ENCODE data around the gene OSBPL8. TPM values are rescaled to one million over a fixed set of nuclear protein-coding genes. Genes with fewer than 3 reads are reported as not detected.
"Not testable (repeated sequence)": the region's sequence is repeated elsewhere in the genome, so short reads cannot be mapped to it uniquely, and the experiment has no call there.

OSBPL8 gene
- total RNA-seq, 1 experiment from 2014 or later, result 28.0 TPM

DNA sequence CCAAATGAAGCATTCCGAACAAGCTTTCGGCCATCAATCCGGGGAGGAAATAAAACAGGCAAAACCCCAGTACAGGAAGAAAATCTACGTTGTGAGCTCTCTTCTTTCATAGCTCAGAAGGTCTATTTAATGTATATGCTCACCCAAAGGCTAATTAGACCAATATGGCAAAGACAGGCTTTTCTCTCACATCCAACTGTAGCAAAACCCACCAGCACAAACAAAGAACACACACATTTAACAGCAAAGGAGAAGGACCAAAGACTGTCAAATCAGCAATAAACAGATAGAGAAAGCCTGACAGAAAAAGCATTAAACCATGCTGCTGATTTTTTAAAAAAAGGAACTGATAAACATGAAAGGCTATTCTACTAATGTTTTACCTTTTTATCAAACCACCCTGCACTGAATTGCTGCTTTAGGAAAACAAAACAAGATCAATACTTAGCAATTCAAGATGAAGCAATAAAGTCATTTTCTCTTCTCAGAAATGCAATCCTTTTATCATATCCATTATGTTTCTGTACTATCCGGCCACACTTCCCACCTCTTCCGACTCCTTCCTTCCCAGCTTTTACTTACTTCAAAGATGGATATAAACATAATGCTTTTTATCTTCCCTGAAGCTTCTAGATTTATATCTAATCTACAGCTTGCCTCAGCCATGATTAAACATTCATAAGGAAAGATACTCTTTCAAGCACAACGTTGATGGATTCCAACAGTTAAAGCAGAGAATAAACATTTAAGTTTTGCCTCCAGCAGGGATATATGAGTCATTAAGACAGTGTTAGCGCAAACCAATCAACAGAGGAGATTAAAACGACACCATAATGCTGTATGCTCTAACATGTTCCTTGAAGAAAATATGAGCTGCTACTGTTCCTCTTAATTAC is 136.8 kb downstream of the OSBPL8 start:
- no peak for DNase-seq (ENCODE audit: low read depth)

DNA sequence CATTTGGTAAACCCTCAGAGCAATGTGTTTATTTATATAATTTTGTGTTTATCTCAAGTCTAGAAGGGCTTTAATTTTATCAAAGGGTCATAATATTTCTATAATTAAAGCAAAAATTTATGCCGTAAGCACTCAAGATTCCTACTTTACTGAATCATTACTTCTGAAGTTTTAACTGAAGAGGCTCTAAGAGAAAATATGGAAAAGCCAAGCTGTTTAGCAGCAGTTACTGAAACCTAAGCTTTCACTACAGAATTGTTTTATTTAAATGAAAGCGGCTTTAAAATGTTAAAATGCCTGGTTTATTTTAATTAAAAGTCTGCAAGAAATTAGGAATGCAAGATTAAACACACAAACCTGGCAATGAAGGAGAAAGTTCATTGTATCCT is 137.4 kb downstream of the OSBPL8 start:
- DNase-seq (ENCODE audit: low read depth), result no peak

DNA sequence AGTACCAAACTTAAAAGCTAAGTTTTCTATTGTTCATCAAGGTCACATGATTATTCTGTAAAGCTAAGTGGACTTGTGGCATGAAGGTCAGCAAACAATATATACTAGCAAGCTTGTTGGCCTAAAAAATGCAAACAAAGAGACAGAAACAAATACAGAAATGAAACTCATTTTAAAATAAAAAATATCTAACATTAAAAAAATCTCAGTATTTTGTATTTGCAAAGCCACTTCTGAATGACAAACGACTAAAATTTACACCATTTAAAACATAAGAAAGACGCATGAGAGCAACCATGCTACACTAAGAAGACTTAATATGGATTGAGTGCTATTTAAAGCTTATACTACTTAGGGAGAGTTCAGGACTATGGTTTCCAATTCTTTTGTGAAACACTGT is 138.5 kb downstream of the OSBPL8 start:
- no peak for DNase-seq (ENCODE audit: low read depth)

DNA sequence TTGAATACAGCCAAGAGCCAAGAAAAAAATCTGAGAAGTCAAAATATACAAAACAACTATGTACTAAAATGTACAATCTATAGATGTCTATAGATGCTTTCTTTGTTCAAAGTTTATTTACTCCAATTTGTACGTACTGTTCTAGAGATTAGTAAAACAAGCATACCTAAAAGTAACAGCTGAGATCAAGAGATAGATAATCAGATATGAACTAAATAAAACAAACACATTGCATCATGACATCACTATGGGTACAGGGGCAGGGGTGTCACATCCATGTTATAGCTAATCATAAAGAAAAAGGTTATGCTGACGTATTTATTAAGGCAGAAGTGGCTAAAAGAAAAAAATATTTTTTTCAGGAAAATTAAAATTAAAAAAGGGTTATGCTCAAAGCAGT is 139.3 kb downstream of the OSBPL8 start:
- DNase-seq (ENCODE audit: low read depth), result no peak

DNA sequence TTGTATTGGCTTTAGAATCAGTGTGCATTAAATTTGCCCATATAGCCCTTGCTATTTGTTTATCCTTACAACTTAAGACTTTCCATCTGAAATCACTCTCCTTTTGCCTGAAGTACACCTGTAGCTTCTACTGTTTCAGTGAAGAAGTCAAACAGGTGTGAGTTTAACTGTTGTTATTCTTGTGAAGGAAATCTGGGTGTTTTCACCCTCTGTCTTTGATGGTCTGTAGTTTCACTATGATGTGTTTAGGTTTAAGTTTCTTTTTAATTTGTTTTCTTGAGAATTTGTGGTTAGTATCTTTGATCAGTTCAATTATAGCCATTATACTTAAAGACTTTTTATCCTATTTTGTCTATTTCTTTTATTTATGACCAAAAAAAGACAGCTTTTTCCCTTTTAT is 142.5 kb downstream of the OSBPL8 start:
- DNase-seq (ENCODE audit: low read depth), result no peak

DNA sequence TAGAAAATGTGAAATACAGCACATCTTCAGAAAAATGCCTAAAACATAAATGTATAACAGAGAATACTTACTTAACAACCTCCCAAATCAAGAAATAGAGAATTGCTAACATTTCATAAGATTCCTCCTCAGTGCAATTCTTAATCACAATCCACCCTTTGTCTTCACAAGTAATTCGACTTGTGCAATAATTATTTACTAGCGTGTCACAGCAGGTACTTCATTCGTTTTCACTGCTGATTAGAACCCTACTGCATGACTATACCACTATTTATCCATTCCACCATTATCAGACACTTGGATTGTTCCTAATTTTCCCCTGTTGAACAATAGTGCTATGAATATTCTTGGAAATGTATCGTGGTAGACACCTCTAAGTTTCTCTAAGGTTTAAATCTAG is 146.4 kb downstream of the OSBPL8 start:
- DNase-seq (ENCODE audit: low read depth), result no peak

DNA sequence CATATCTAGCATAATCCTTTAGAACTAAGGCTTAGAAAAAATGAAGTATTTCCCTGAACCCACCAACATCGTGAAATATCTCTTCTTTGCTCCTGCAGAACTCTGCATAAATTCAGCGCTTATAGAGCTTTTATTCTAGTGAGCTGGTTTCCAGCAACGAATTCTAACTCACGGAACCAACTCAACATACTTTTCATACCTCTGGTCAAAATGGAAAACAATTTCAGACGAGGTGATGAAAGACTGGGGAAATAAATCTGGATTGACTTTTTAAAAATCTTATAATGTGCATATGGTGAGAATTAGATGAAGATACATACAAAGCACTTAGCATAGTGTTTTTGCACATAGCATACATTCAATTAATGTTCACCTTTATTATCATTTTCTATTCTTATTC is 148.8 kb downstream of the OSBPL8 start:
- DNase-seq (ENCODE audit: low read depth), result no peak

DNA sequence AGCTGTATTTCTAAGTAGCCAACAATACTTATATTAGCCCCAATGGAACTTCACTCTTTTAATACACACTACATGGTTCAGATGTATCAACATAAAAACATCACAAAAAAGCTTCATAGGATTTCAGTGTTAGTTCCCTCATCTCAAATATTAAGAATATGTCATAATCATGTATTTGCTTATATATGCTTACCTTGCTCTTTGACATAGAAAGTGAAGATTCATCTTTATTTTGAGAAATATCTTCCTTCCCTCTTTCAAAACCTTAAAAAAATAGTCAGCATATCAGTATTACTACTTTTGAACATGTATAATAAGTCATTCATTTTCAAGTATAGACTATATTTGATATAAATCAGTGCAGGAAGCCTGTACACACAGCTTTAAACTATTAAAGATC is 149.2 kb downstream of the OSBPL8 start:
- DNase-seq (ENCODE audit: low read depth), result no peak

DNA sequence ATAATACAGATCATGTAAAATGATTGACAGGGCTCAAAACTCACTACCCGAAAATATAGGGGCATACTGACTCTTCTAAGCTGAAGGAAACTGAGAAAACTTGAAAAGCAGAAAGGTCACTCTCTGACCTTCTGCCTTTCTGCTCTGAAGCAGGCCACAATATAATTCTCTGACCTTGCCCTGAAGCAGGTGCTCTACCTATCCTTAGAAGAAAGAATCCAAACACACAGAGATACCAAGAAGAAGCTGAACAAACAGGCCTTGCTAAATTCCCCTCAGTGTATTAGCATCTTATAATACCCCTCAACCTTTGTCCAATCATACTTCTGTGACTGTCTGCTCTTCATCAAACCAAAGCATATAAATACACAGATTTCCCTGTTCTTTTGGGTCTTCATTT is 150.5 kb downstream of the OSBPL8 start:
- no peak for DNase-seq (ENCODE audit: low read depth)

DNA sequence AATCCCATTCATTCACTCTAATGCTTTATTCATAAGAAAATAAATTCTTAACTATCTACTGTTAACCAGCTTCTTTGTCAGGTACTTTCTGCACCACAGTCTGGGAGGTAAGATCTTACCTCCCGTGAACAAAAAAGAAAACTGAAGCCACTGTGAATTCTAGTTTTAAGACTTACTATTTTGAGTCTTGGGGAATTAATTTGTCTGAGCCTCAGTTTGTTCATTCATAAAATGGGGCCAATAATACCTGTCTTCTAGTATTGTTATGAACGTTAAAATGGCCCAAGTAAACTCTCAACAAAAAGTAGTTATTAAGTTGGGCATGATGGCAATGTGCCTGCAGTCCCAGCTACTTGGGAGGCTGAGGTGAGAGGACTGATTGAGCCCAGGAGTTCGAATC is 151.9 kb downstream of the OSBPL8 start:
- no peak for DNase-seq (ENCODE audit: low read depth)

DNA sequence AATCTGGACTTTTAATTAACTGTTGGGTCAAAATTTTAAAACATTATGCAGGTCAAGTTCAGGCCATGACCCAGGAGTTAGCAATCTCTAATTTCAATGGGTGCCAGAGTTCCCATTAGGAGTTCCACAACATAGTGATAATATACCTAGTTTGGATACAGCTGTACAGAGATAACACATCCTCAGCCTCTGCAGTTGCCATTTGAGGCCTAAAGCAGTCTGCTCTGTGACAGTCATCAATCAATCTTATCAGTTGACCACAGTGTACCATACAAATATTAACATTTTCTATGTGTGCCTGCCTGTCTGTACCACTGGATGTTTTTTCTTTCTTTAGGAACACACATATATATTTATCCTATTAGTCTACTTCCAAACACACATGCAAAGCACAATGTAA is 157.3 kb downstream of the OSBPL8 start:
- DNase-seq (ENCODE audit: low read depth), result no peak

DNA sequence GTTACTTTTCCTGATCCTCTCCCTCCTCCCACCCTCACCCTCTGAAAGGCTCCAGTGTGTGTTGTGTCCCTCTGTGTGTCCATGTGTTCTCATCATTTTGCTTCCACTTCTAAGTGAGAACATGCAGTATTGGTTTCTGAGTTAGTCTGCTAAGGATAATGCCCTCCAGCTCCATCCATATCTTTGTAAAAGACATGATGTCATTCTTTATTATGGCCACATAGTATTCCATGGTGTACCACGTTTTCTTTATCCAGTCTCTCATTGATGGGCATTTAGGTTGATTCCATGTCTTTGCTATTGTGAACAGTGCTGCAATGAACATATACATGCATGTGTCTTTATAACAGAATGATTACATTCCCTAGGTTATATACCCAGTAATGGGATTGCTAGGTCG is 159.4 kb downstream of the OSBPL8 start:
- DNase-seq (ENCODE audit: low read depth), result no peak

DNA sequence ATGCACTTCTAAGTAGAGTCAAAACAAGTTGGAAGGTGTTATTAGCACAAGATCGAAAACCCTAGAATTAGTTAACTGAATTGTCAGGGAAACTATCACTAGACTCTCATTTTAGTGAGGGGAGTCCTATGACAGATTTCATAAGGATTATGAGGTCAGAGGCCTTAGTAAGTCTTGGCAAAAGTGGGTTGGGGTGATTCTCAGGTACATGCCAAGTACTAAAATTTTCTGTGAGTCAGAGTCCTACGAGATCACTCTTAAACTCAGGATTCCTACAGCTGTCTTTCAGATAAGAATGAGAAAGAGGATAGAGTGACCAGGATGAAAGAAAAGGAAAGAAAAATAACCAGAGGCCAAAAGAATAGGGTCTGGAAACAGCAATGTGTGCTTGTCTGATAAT is 160.5 kb downstream of the OSBPL8 start:
- DNase-seq (ENCODE audit: low read depth), result no peak

DNA sequence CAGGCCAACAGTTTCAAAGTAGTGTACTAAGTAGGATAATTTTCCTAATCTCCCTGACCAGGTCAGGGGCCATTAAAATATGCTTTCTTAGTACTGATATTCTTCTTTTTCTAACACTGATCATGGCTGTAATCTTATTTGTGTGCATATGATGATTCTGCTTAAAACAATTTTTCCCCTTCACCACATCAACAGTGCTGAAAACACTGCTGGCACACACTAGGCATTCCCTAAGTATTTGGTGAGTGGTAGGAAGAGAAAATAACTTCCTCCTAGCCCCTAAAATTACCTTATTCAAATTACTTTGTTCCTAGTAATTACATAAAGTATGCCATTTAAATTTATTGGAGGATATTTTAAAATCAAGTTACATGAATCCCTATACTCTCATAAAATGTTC is 161.5 kb downstream of the OSBPL8 start:
- no peak for DNase-seq (ENCODE audit: low read depth)

DNA sequence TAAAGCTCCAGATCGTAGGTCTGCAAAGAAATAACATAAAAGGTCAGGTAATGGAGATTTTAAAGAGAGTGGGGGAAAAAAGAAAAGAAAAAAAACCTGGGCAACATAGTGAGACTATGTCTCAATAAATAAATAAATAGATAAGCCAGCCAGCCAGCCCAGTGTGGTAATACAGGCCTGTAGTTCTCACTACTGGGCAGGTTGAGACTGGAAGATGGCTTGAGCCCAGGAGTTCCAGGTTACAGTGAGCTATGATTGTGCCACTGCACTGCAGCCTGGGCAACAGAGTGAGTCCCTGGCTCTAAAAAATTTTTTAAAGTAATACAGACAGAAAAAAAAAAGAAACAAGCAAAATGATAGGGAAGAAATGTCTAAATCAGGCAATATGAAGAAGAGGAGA is 168.1 kb downstream of the OSBPL8 start:
- no peak for DNase-seq (ENCODE audit: low read depth)

DNA sequence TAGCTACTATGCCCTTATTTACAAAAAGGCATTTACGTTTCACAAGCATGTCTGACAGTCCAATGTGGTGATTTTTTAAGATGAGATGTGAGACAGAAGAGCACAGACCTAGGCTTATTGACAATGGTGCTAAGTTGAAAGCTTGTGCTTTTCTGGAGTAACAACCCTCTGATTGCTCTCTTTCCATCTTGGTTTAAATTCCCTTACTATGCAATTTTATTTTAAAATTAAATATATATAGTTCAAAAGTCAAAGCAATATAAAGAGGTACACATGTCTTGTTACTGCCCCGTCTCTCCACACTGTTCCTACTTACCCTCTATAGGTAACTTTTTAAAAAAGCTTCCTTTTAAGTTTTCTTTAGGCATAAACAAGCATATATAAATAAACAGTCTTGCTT is 172.0 kb downstream of the OSBPL8 start:
- DNase-seq (ENCODE audit: low read depth), result no peak

DNA sequence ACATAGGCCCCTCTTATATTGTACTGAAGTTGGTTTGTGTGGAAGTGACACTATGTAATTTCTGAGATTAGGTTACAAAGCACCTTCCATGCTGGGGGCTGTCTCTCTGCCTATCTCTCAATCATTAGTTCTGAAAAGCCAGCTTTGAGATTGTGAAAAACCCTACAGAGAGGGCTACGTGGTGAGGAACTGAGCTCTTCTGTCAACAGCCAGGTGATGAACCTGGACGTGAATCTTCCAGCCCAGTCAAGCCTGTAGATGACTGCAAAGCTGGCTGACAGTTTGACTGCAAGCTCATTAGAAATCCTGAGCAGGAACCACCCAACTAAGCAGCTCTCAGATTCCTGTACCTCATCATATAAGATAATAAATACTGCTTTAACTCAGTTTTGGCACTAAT is 175.0 kb downstream of the OSBPL8 start:
- DNase-seq (ENCODE audit: low read depth), result no peak

DNA sequence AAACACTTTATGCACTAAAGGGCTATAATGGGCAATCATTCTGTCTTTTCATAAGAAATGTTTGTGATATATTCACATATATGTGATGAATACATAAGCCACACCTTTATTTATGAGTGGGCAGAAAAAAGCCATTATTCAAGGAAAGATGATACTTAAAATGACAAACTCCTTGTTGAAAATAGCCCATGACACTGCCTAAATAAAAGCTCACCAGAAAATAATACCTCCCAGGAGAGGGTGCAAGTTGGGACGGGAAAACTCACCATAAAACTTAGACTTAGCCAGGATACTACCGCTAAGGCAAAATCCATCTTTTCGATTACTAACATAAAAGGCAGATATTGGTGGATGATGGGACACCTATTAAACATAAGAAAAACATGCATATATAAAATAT is 175.6 kb downstream of the OSBPL8 start:
- DNase-seq (ENCODE audit: low read depth), result no peak

DNA sequence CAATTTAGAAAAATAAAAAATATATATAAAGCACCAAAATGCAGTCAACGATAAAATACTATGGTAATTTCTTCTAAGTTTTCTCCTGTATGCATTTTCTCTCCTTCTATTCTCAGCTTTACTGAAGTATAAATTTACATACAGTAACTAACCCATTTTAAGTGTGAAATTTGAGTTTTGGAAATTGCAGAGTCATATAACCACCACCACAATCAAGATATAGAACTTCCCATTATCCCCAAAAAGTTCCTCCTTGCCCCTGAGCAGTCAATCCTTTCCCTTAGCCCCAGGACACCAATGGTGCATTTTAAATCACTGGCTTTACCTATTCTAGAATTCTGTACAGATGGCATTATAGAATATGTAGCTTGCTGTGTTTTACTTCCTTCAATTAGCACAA is 180.3 kb downstream of the OSBPL8 start:
- no peak for DNase-seq (ENCODE audit: low read depth)

DNA sequence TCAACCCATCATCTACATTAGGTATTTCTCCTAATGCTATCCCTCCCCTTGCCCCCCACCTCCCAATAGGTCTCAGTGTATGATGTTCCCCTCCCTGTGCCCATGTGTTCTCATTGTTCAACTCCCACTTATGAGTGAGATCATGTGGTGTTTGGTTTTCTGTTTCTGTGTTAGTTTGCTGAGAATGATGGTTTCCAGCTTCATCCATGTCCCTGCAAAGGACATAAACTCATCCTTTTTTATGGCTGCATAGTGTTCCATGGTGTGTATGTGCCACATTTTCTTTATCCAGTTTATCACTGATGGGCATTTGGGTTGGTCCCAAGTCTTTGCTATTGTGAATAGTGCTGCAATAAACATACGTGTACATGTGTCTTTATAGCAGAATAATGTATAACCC is 182.7 kb downstream of the OSBPL8 start:
- not testable (repeated sequence) for DNase-seq (ENCODE audit: low read depth)

DNA sequence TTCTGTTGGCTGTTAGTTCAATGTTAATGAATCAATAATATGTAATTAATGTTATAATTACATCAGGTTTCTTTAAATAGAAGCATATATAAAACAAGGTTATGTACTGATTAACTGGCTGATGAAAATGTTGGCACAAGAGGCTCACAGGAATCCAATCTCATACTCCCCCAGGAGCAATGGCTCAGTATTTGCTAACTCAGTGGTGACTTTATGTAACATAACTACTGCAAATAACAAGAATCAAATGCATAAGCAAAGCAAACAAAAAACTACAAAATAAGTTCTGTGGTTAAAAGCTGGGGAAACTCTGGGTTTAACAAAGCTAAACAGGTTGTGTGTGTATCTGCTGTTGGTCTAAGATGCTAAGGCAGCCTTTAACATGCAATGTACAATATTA is 183.6 kb downstream of the OSBPL8 start:
- DNase-seq (ENCODE audit: low read depth), result no peak

DNA sequence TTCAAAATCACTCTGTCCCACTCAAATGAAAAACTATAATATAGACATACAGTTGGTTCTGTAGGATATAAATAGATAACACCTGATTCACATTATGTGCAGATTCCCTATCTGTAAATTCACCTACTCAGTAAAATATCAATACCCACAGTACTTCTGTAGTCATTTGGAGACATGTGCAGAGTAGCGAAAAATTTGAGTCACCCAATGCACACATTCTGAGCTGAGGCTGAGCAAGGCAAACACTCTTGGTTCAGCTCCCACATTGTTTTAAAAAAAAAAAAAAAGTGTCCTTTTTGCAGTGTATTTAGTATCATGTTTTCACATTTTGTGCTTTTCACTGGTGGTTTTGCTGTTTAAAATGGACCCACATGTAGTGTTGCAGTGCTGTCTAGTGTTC is 184.1 kb downstream of the OSBPL8 start:
- DNase-seq (ENCODE audit: low read depth), result no peak

DNA sequence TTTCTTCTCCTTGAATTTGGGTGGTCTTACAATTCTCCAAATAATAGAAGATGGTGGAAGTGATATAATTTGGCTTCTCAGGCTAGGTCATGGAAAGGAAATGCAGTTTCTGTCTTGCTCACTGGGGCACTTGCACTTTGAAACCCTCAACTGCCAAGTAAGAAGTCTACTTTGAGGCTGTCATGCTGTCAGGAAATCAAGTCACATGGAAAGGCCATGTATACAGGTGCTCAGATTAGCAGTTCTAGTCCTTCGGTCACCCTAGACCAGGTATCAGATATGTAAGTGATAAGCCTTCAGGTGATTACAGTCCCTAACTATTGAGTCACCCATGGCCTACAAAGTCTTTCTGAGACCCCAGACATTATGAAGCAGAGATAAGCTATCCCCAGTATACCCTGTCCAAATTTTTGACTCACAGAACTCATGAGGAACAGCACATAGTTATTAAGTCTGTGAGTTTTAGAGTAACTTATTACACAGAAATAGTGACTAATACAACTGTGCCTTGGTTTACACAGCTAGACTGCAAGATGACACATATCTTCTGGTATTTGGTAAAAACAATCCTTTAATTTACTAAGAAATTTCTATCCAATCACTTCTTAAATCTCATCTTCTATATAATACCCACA is 185.1 kb downstream of the OSBPL8 start:
- DNase-seq (ENCODE audit: low read depth), result no peak
